ENCODE data around the gene TNFRSF19. TPM values are rescaled to one million over a fixed set of nuclear protein-coding genes. Genes with fewer than 3 reads are reported as not detected.

The TNFRSF19 gene
- total and polyA plus RNA-seq, 2 of the 13 experiments (the other 11 are each of a cell fraction or from before 2014, with no cell fraction given), result 75.3 to 77.7 TPM

DNA sequence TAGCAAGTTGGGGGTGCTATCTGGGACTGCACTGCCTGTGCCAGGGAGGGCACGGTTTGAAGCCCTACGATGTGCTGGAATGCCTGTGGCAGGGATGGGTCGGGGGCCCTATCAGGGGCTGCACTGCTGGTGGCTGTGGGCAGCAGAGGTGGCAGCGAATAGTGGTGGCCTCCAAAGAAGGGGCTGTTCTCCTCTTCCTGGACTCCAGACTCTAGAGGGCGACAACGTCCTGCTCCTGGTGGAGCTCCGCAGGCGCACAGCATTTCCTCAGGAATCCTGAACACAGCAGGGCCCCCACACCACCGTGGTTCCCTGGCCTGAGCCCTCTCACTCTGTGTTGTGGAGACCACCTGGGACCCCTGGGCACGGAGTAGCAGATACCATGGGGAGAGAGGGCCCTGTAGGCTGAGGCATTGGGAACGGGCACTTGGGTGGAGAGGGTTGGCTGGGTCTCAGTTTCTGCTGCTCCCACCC is 145.6 kb downstream of the TNFRSF19 start:
- peak overlapping the region; percentile 83 for H3K4me2 ChIP-seq (ENCODE audit: low read depth, low read length)
- H3K36me3 ChIP-seq (replicated peaks in 1 of 2; ENCODE audit: control insufficient read depth in 1 of 2, insufficient read depth in 2 of 2, low read length in 2 of 2), result no peaks in the 10 kb centered on the region
- H3K9me3 ChIP-seq (ENCODE audit: low read length), result no peaks in the 10 kb centered on the region
- peak overlapping the region; percentile 56 for H3K9ac ChIP-seq (ENCODE audit: insufficient read depth, low read depth, low read length)
- H3K79me2 ChIP-seq (ENCODE audit: insufficient read depth, low read length), result no peaks in the 10 kb centered on the region
- H3K27ac ChIP-seq (ENCODE audit: extremely low read length, insufficient read depth, low read length), result no peak overlapping the region
- H3K4me1 ChIP-seq (ENCODE audit: insufficient read depth, low read length), result peaks cover 46% of the 10 kb centered on the region
- DNase-seq (ENCODE audit: low spot score), result peak; percentile 62
- in situ Hi-C loops (cut with HindIII; ENCODE audit: extremely low pct_ligation_motif_present, low pct_unique_long_range_greater_than_20kb), result loop anchor here (5.0 kb wide), 1 partner anchor 152 kb away; no protein-coding TSS in a partner anchor
- H3K4me3 ChIP-seq (replicated peaks in 1 of 3; ENCODE audit: insufficient read depth in 1 of 3, low read depth in 2 of 3, low read length in 3 of 3), result peak overlapping the region; percentile 38 to 64 (median 49); a peak in 5 of 6 replicates
- peak; percentile 93 for ATAC-seq
- peak; percentile 12 for FAIRE-seq
- CTCF ChIA-PET (ENCODE audit: low intra/inter-chr PET ratio, low total read pairs), result interaction anchor here (1.3 to 4.4 kb wide), 5 partner anchors 156 to 205 kb away, joined by 3 to 34 read pairs (median 4); partner anchors contain the start of gene MIPEP
- peak overlapping the region; percentile 78 for H2AFZ ChIP-seq (ENCODE audit: low read length)
- intact Hi-C loops (cut with micrococcal nuclease; ENCODE audit: unreplicated experiment), result loop anchor here (1.0 to 2.0 kb wide), 5 partner anchors 137 to 248 kb away; no protein-coding TSS in a partner anchor
- POLR2A ChIA-PET, result interaction anchor here (0.6 kb wide), 2 partner anchors 25 to 112 kb away, joined by 3 read pairs; no protein-coding TSS in a partner anchor
- no peaks in the 10 kb centered on the region for H3K27me3 ChIP-seq (ENCODE audit: control insufficient read depth in 1 of 2, insufficient read depth in 2 of 2, low read length in 2 of 2)
- no TSS peak for BruUV-seq (replicated peaks)
- no peaks in the 10 kb centered on the region for H4K20me1 ChIP-seq (ENCODE audit: insufficient read depth, low read length)
- no CpG with 5 or more reads among the region's 11 CpGs for WGBS (ENCODE audit: low lambda C conversion rate)
- TF ChIP-seq, protein P1, sequence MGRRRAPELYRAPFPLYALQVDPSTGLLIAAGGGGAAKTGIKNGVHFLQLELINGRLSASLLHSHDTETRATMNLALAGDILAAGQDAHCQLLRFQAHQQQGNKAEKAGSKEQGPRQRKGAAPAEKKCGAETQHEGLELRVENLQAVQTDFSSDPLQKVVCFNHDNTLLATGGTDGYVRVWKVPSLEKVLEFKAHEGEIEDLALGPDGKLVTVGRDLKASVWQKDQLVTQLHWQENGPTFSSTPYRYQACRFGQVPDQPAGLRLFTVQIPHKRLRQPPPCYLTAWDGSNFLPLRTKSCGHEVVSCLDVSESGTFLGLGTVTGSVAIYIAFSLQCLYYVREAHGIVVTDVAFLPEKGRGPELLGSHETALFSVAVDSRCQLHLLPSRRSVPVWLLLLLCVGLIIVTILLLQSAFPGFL (CRISPR knock-in tag; IDR thresholded peaks at IDR 0.05), result no peak
- peak; percentile 61 for TF ChIP-seq ELF3 (CRISPR knock-in tag; IDR thresholded peaks at IDR 0.05)
- peak; percentile 54; the same call in 1 of the 2 replicates for TF ChIP-seq KDM2A (CRISPR knock-in tag; IDR thresholded peaks at IDR 0.05; ENCODE audit: borderline replicate concordance, low read depth)
- 0 out of 2 replicates have a peak, but pooled peaks have one; percentile 53 for TF ChIP-seq POGZ (CRISPR knock-in tag; IDR thresholded peaks at IDR 0.05)
- peak; percentile 46; the same call in 1 of the 2 replicates for TF ChIP-seq KDM5B (CRISPR knock-in tag; IDR thresholded peaks at IDR 0.05; ENCODE audit: borderline replicate concordance)
- peak; percentile 84 for TF ChIP-seq SMC3 (IDR thresholded peaks at IDR 0.05; ENCODE audit: low read length)
- peak; percentile 34; the same call in 1 of the 2 replicates for TF ChIP-seq ZNF691 (CRISPR knock-in tag; IDR thresholded peaks at IDR 0.05; ENCODE audit: borderline replicate concordance, low read depth)
- no peak for TF ChIP-seq ZNF556 (CRISPR knock-in tag; IDR thresholded peaks at IDR 0.05; ENCODE audit: borderline replicate concordance)
- no peak for TF ChIP-seq KLF11 (CRISPR knock-in tag; IDR thresholded peaks at IDR 0.05)
- TF ChIP-seq, protein P2, sequence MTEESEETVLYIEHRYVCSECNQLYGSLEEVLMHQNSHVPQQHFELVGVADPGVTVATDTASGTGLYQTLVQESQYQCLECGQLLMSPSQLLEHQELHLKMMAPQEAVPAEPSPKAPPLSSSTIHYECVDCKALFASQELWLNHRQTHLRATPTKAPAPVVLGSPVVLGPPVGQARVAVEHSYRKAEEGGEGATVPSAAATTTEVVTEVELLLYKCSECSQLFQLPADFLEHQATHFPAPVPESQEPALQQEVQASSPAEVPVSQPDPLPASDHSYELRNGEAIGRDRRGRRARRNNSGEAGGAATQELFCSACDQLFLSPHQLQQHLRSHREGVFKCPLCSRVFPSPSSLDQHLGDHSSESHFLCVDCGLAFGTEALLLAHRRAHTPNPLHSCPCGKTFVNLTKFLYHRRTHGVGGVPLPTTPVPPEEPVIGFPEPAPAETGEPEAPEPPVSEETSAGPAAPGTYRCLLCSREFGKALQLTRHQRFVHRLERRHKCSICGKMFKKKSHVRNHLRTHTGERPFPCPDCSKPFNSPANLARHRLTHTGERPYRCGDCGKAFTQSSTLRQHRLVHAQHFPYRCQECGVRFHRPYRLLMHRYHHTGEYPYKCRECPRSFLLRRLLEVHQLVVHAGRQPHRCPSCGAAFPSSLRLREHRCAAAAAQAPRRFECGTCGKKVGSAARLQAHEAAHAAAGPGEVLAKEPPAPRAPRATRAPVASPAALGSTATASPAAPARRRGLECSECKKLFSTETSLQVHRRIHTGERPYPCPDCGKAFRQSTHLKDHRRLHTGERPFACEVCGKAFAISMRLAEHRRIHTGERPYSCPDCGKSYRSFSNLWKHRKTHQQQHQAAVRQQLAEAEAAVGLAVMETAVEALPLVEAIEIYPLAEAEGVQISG (CRISPR knock-in tag; IDR thresholded peaks at IDR 0.05), result peak; percentile 76
- peak; percentile 56; the same call in 1 of the 2 replicates for TF ChIP-seq ZNF598 (CRISPR knock-in tag; IDR thresholded peaks at IDR 0.05; ENCODE audit: borderline replicate concordance)
- TF ChIP-seq MXI1 (IDR thresholded peaks at IDR 0.05; ENCODE audit: borderline replicate concordance, low read depth, low read length), result no peak
- no peak for TF ChIP-seq ZNF589 (CRISPR knock-in tag; conservative IDR thresholded peaks at IDR 0.05)
- no peak for TF ChIP-seq ZNF441 (CRISPR knock-in tag; IDR thresholded peaks at IDR 0.05; ENCODE audit: borderline replicate concordance)
- TF ChIP-seq MAZ (IDR thresholded peaks at IDR 0.05; ENCODE audit: borderline replicate concordance, low read depth, low read length), result no peak
- TF ChIP-seq MAZ (CRISPR knock-in tag; IDR thresholded peaks at IDR 0.05; ENCODE audit: low read depth), result 0 out of 2 replicates have a peak, but pooled peaks have one; percentile 29
- peak; percentile 89 for TF ChIP-seq RAD21 (CRISPR knock-in tag; IDR thresholded peaks at IDR 0.05)
- no peak for TF ChIP-seq CHD2 (IDR thresholded peaks at IDR 0.05; ENCODE audit: low read depth, low read length)
- TF ChIP-seq ZNF772 (CRISPR knock-in tag; IDR thresholded peaks at IDR 0.05), result peak; percentile 28; the same call in 1 of the 2 replicates
